Esophagus squamous epithelium (tissue), 5 donors: ENCODE results near the gene XIAP. TPM values are rescaled to one million over a fixed set of nuclear protein-coding genes. Genes with fewer than 3 reads are reported as not detected.
A peak's percentile ranks its signal among the peaks of the same experiment; 100 is the strongest.
"Not testable (repeated sequence)": the region's sequence is repeated elsewhere in the genome, so short reads cannot be mapped to it uniquely, and the experiment has no call there.

ENCODE experiments used
- DNase-seq: peaks from one replicate; lab custom pipeline; 2025; lab: John Stamatoyannopoulos, UW
- H3K27ac ChIP-seq, 4 donors: fragments of 200-600 bp; sonication (generic); one replicate each; pipeline ENCODE4 v1.5.1; 2016 to 2019; ENCODE audit warnings: mild to moderate bottlenecking in 1 of 4
- H3K27me3 ChIP-seq, 4 donors: fragments of 200-600 bp; sonication (generic); 1 replicate in 3 of 4; 2 replicates in 1 of 4; pipeline versions ENCODE4 v1.5.1 to v1.6.0; 2017 to 2021; ENCODE audit warnings: antibody characterized with exemption in 1 of 4
- H3K36me3 ChIP-seq, 3 donors: fragments of 200-600 bp; sonication (generic); one replicate each; pipeline ENCODE4 v1.5.1; 2016 to 2019
- H3K4me1 ChIP-seq, 3 donors: fragments of 200-600 bp; sonication (generic); one replicate each; pipeline ENCODE4 v1.5.1; 2017 to 2019
- H3K4me3 ChIP-seq, 4 donors: fragments of 200-600 bp; sonication (generic); 1 replicate in 3 of 4; 2 replicates in 1 of 4; pipeline ENCODE4 v1.5.1; 2016 to 2019; ENCODE audit warnings: mild to moderate bottlenecking in 2 of 4, moderate library complexity in 1 of 4
- H3K9me3 ChIP-seq, 3 donors: fragments of 200-600 bp; sonication (generic); one replicate each; pipeline ENCODE4 v1.5.1; 2016 to 2019
- CTCF ChIP-seq, 6 experiments: fragments of 450-650 bp in 4 of 6; fragments of 200-600 bp in 2 of 6; sonication (generic) in 2 of 6; IDR thresholded peaks; one replicate each; pipeline ENCODE4 v1.5.1; 2016 to 2019; ENCODE audit warnings: antibody characterized with exemption in 6 of 6, mild to moderate bottlenecking in 4 of 6, moderate library complexity in 4 of 6
- POLR2A ChIP-seq, 4 donors: fragments of 450-650 bp; IDR thresholded peaks; one replicate each; pipeline ENCODE4 v1.6.1; 2017; ENCODE audit warnings: antibody characterized with exemption in 4 of 4, mild to moderate bottlenecking in 4 of 4, moderate library complexity in 3 of 4
- WGBS, 2 donors: methylation state at CpG; one replicate each; pipeline ENCODE4 v1.1.5; 2018; 5-methylcytosine and 5-hydroxymethylcytosine counted together
- intact Hi-C: fragments of 100-400 bp; cut with DNase I; formaldehyde crosslinking; loops from one replicate; pipeline ENCODE4 v1.15.0; 2022
- total RNA-seq, 4 donors: library from RNA; depleted of rRNA; stranded (reverse); fragments of >200 nt; gene quantifications; one replicate each; pipeline ENCODE4 v1.1.0, GENCODE V29; 2016
- donor health status: DM: yes; HTN: yes; CAD: no.

Gene XIAP
- total RNA-seq, 4 donors from 2014 or later, result 20.0 to 38.5 (median 30.8) TPM

- DNase-seq, result no peak
- Histone ChIP-seq H3K9me3 (no peaks in the 10 kb centered on the region), H3K4me3 (no peak overlapping the region), H3K27me3 (no peaks in the 10 kb centered on the region), H3K4me1 (no peaks in the 10 kb centered on the region), H3K27ac (no peak overlapping the region), H3K36me3 (peaks cover 0 to 33% (median 0%) of the 10 kb centered on the region in 3 donors)
- intact Hi-C loops, result no loop called here
- TF ChIP-seq CTCF (IDR thresholded peaks at IDR 0.05), result peak in 5 of 6 experiments; percentile 16 to 59 (median 42)
- no peak for TF ChIP-seq POLR2A (IDR thresholded peaks at IDR 0.05)
Measured at GRCh38 chrX:123884809-123885408, 25.1 kb downstream of the XIAP start.

GRCh38 chrX:123899701-123900100, 39.8 kb downstream of the XIAP start:
- DNase-seq, result no peak
- Histone ChIP-seq H3K4me1 (peaks cover 0 to 2% (median 0%) of the 10 kb centered on the region in 3 donors), H3K4me3 (no peak overlapping the region), H3K9me3 (no peaks in the 10 kb centered on the region), H3K36me3 (peaks cover 0 to 66% (median 0%) of the 10 kb centered on the region in 3 donors), H3K27ac (no peak overlapping the region), H3K27me3 (no peaks in the 10 kb centered on the region)
- WGBS, 2 donors, result 48 to 61% methylated on average over 3 of the region's 3 CpGs
- TF ChIP-seq CTCF (IDR thresholded peaks at IDR 0.05) (no peak), POLR2A (IDR thresholded peaks at IDR 0.05) (no peak)
- intact Hi-C loops, result no loop called here

- DNase-seq, H3K27ac ChIP-seq, intact Hi-C loops, H3K4me3 ChIP-seq, H3K27me3 ChIP-seq, H3K9me3 ChIP-seq: not testable (repeated sequence)
- peaks cover 0 to 61% (median 0%) of the 10 kb centered on the region in 3 donors for H3K36me3 ChIP-seq
- peaks cover 0 to 32% (median 0%) of the 10 kb centered on the region in 3 donors for H3K4me1 ChIP-seq
- 92 to 100% methylated on average over 1 to 4 of the region's 7 CpGs for WGBS, 2 donors
Measured at GRCh38 chrX:123903261-123903660, 43.4 kb downstream of the XIAP start.

- no peak overlapping the region for H3K4me3 ChIP-seq
- peak overlapping the region in 3 of 4 donors; percentile 18 to 57 (median 46) for H3K27ac ChIP-seq
- intact Hi-C loops, result no loop called here
- no peaks in the 10 kb centered on the region for H3K27me3 ChIP-seq
- TF ChIP-seq CTCF (IDR thresholded peaks at IDR 0.05), result no peak
- no peak for TF ChIP-seq POLR2A (IDR thresholded peaks at IDR 0.05)
- 24 to 39% methylated on average over 2 of the region's 2 CpGs for WGBS, 2 donors
- no peak for DNase-seq
- peaks cover 0 to 57% (median 0%) of the 10 kb centered on the region in 3 donors for H3K36me3 ChIP-seq
- H3K4me1 ChIP-seq, result peaks cover 0 to 32% (median 0%) of the 10 kb centered on the region in 3 donors
- H3K9me3 ChIP-seq, result no peaks in the 10 kb centered on the region
Measured at GRCh38 chrX:123905332-123905731, 45.5 kb downstream of the XIAP start.

- intact Hi-C loops, result no loop called here
- Histone ChIP-seq H3K27ac (peak overlapping the region in 1 of 4 donors; percentile 36), H3K4me1 (peaks cover 0 to 32% (median 0%) of the 10 kb centered on the region in 3 donors), H3K9me3 (no peaks in the 10 kb centered on the region), H3K36me3 (peaks cover 0 to 44% (median 0%) of the 10 kb centered on the region in 3 donors), H3K4me3 (no peak overlapping the region), H3K27me3 (no peaks in the 10 kb centered on the region)
- no peak for TF ChIP-seq CTCF (IDR thresholded peaks at IDR 0.05)
- no peak for TF ChIP-seq POLR2A (IDR thresholded peaks at IDR 0.05)
- WGBS, 2 donors, result 36 to 39% methylated on average over 8 of the region's 8 CpGs
- no peak for DNase-seq
Measured at GRCh38 chrX:123906557-123907316, 46.9 kb downstream of the XIAP start.
